MV-4-11 (cell line): ENCODE results near the gene IFIT2.
A peak's percentile ranks its signal among the peaks of the same experiment; 100 is the strongest.
"Not testable (repeated sequence)": the region's sequence is repeated elsewhere in the genome, so short reads cannot be mapped to it uniquely, and the experiment has no call there.

Source experiments
- DNase-seq: peaks from one replicate; lab custom pipeline; 2025; lab: John Stamatoyannopoulos, UW

The IFIT2 gene

GRCh38 chr10:89307269-89307577, 5.4 kb downstream of the IFIT2 start:
- no peak for DNase-seq

GRCh38 chr10:89308266-89308665, 6.4 kb downstream of the IFIT2 start:
- DNase-seq: no peak

GRCh38 chr10:89308736-89309135, 6.9 kb downstream of the IFIT2 start:
- DNase-seq: no peak

- no peak for DNase-seq
Observed at GRCh38 chr10:89309156-89310055, 7.6 kb downstream of the IFIT2 start.

- DNase-seq: no peak
Observed at GRCh38 chr10:89310056-89310893, 8.4 kb downstream of the IFIT2 start.

- no peak for DNase-seq
Observed at GRCh38 chr10:89312973-89313372, 11.1 kb downstream of the IFIT2 start.

- no peak for DNase-seq
Observed at GRCh38 chr10:89314676-89315075, 12.8 kb downstream of the IFIT2 start.

- not testable (repeated sequence) for DNase-seq
Observed at GRCh38 chr10:89318047-89318446, 16.2 kb downstream of the IFIT2 start.

- peak; percentile 12 for DNase-seq
Observed at GRCh38 chr10:89325081-89325480, 23.2 kb downstream of the IFIT2 start.

- DNase-seq: not testable (repeated sequence)
Observed at GRCh38 chr10:89325856-89326255, 24.0 kb downstream of the IFIT2 start.

- peak; percentile 57 for DNase-seq
Observed at GRCh38 chr10:89327803-89328441, 26.1 kb downstream of the IFIT2 start, which contains the start of gene IFIT3. IFIT3 (plus strand) TSS chr10:89327997; CDS start chr10:89328074, 77 bp downstream.

- no peak for DNase-seq
Observed at GRCh38 chr10:89329151-89329550, 27.3 kb downstream of the IFIT2 start.

GRCh38 chr10:89330014-89330413, 28.2 kb downstream of the IFIT2 start:
- DNase-seq: peak; percentile 55

GRCh38 chr10:89330537-89331212, 28.8 kb downstream of the IFIT2 start:
- DNase-seq: no peak

GRCh38 chr10:89331487-89332122, 29.8 kb downstream of the IFIT2 start:
- not testable (repeated sequence) for DNase-seq

- DNase-seq: peak; percentile 75
Observed at GRCh38 chr10:89332123-89332633, 30.3 kb downstream of the IFIT2 start.

GRCh38 chr10:89335226-89335625, 33.4 kb downstream of the IFIT2 start:
- DNase-seq: no peak

GRCh38 chr10:89336241-89336640, 34.4 kb downstream of the IFIT2 start:
- DNase-seq: no peak

- no peak for DNase-seq
Observed at GRCh38 chr10:89337484-89337883, 35.6 kb downstream of the IFIT2 start.

- DNase-seq: no peak
Observed at GRCh38 chr10:89338713-89339112, 36.9 kb downstream of the IFIT2 start.

- no peak for DNase-seq
Observed at GRCh38 chr10:89339875-89340274, 38.0 kb downstream of the IFIT2 start.
